ENCODE results near the gene COQ2. TPM values are rescaled to one million over a fixed set of nuclear protein-coding genes. Genes with fewer than 3 reads are reported as not detected.

Gene COQ2
- total and polyA plus RNA-seq, 2 donors (not counting 1 experiment from before 2014, with no cell fraction given), result 16.7 to 26.4 TPM

Other genes with a start within 250 kb of the COQ2 start
- 106 and 128 TPM in 2 replicates for gene COPS4, start 249.6 kb downstream of the COQ2 start, total RNA-seq
- 82.3 and 92.9 TPM in 2 replicates for gene COPS4, start 249.6 kb downstream of the COQ2 start, polyA plus RNA-seq
- gene PLAC8, start 170.1 kb downstream of the COQ2 start, total RNA-seq, result under 0.01 and 0.33 TPM in 2 replicates
- 0.29 and 0.79 TPM in 2 replicates for gene PLAC8, start 170.1 kb downstream of the COQ2 start, polyA plus RNA-seq
- gene HPSE, start 50.0 kb upstream of the COQ2 start, total RNA-seq, result 0.17 and 0.26 TPM in 2 replicates
- 0.26 and 0.47 TPM in 2 replicates for gene HPSE, start 50.0 kb upstream of the COQ2 start, polyA plus RNA-seq
- 14.4 and 17.7 TPM in 2 replicates for gene HELQ, start 171.0 kb upstream of the COQ2 start, total RNA-seq
- gene HELQ, start 171.0 kb upstream of the COQ2 start, polyA plus RNA-seq, result 11.8 and 12.0 TPM in 2 replicates
- gene MRPS18C, start 171.3 kb upstream of the COQ2 start, total RNA-seq, result 20.0 and 22.0 TPM in 2 replicates
- gene MRPS18C, start 171.3 kb upstream of the COQ2 start, polyA plus RNA-seq, result 33.4 and 42.8 TPM in 2 replicates
- 22.0 and 27.2 TPM in 2 replicates for gene ABRAXAS1, start 200.3 kb upstream of the COQ2 start, total RNA-seq
- gene ABRAXAS1, start 200.3 kb upstream of the COQ2 start, polyA plus RNA-seq, result 14.0 and 17.1 TPM in 2 replicates